K562 (cell line): Measurements from ENCODE around the gene ALDOB. TPM values are rescaled to one million over a fixed set of nuclear protein-coding genes. Genes with fewer than 3 reads are reported as not detected.

Experiments
- AFF4 ChIP-seq: sonication (generic); formaldehyde crosslinking; IDR thresholded peaks from 2 replicates; pipeline ENCODE4 v1.8.0; 2023; ENCODE audit warnings: mild to moderate bottlenecking, missing genetic modification reagents
- ATF1 ChIP-seq, 2 experiments: fragments of 450-650 bp in 1 of 2; IDR thresholded peaks; 2 replicates each; pipeline ENCODE4 v1.6.1; 2016; ENCODE audit warnings: missing compliant biosample characterization in 1 of 2, missing genetic modification characterization in 1 of 2
- ATF6 ChIP-seq: sonication (generic); formaldehyde crosslinking; IDR thresholded peaks from 2 replicates; pipeline ENCODE4 v1.4.0; 2020; ENCODE audit warnings: mild to moderate bottlenecking, missing genetic modification reagents
- E2F4 ChIP-seq: sonication (generic); formaldehyde crosslinking; IDR thresholded peaks from 2 replicates; pipeline ENCODE4 v1.8.0; 2022; ENCODE audit warnings: mild to moderate bottlenecking, low read depth, missing genetic modification reagents
- MITF ChIP-seq: IDR thresholded peaks from 2 replicates; pipeline ENCODE4 v1.6.1; 2014; ENCODE audit warnings: antibody characterized with exemption
- REST ChIP-seq, 2 experiments: fragments of 450-650 bp; formaldehyde crosslinking in 1 of 2; IDR thresholded peaks; 2 replicates each; pipeline versions ENCODE4 v1.4.0 to v1.6.1; 2014 to 2020; ENCODE audit warnings: mild to moderate bottlenecking in 2 of 2, borderline replicate concordance in 1 of 2, low read depth in 1 of 2
- ZNF384 ChIP-seq: IDR thresholded peaks from 2 replicates; pipeline ENCODE4 v1.6.1; 2012; ENCODE audit warnings: low read depth, low read length, improper control_type of control experiment
- polyA plus RNA-seq, 8 experiments: library from polyadenylated mRNA; depleted of rRNA in 4 of 8; stranded (reverse) in 5 of 8; unstranded in 3 of 8; fragments of >200 nt; fragmentation: Nextera tagmentation in 2 of 8; fragmentation: Illumina TruSeq in 1 of 8; extraction: Ambion mirVana in 2 of 8; extraction: Trizol in 1 of 8; gene quantifications; 2 replicates each; pipeline versions ENCODE4 v1.2.1 to v1.2.3, GENCODE V29; 2011 to 2014; ENCODE audit warnings: inconsistent platforms in 1 of 8, missing spikeins in 1 of 8
- total RNA-seq, 7 experiments: library from RNA; depleted of rRNA in 6 of 7; stranded (reverse); fragments of >200 nt in 6 of 7; fragmentation: Illumina TruSeq in 2 of 7; extraction: Trizol in 2 of 7; gene quantifications; 2 replicates each; pipeline versions ENCODE4 v1.2.1 to v1.2.3, GENCODE V29; 2011 to 2021; ENCODE audit warnings: low replicate concordance in 1 of 7

Gene ALDOB
- total and polyA plus RNA-seq, 9 of the 15 experiments (the other 6 are each of a cell fraction or from before 2014, with no cell fraction given): 0.80 TPM; not detected in 8

GRCh38 chr9:101398068-101398929, 37.3 kb downstream of the ALDOB start, which contains the start of the genes MRPL50 and ZNF189 (continued):
- TF ChIP-seq ATF6 (CRISPR knock-in tag) (no peak), E2F4 (CRISPR knock-in tag) (no peak), REST (IDR thresholded peaks at IDR 0.05; ENCODE audit: borderline replicate concordance) (no peak), REST (CRISPR knock-in tag; IDR thresholded peaks at IDR 0.05; ENCODE audit: low read depth) (0 out of 2 replicates have a peak, but pooled peaks have one; percentile 18), AFF4 (CRISPR knock-in tag) (no peak), ZNF384 (peak; percentile 40; the same call in 1 of the 2 replicates), ATF1 (CRISPR knock-in tag; IDR thresholded peaks at IDR 0.05) (no peak), ATF1 (tag; IDR thresholded peaks at IDR 0.05) (peak; percentile 96), MITF (no peak)
